HG03108 (cell line): ENCODE data around the gene NHSL1.

Experiments
- ATAC-seq: cut with Tn5 transposase; IDR thresholded peaks from one replicate; pipeline ENCODE4 v1.9.1; 2021; ENCODE audit warnings: moderate library complexity; ENCODE audit not compliant: unreplicated experiment

Gene NHSL1

DNA sequence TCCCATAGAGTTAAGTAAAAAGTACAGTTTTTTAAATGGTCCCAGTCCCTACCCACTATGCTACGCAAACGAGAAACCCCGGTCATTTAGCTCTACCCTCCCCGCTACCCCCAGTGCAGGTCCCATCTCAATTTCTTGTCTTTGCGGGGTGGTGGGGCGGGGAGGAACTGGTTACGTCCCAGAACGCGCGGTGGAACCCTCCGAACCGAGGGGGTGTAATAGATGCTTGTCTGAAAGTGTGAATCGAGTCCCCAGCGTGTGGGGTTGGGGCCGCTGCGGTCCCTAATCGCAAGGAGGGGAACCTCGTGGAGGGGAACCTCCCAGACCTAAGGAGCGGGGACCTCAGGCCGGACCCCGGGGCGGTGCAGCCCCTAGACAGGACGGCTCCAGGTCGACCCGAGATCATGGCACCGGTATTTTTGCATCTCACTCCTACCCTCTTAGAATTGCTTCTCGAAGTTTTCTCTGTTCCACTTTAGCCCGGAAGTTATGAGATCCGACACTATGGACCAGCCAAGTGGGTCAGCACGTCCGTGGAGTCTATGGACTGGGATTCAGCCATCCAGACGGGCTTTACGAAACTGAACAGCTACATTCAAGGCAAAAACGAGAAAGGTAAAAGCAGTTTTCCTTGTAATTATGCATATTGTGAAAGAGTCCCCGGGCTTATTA is 94.5 kb downstream of the NHSL1 start:
- ATAC-seq, result no peak

DNA sequence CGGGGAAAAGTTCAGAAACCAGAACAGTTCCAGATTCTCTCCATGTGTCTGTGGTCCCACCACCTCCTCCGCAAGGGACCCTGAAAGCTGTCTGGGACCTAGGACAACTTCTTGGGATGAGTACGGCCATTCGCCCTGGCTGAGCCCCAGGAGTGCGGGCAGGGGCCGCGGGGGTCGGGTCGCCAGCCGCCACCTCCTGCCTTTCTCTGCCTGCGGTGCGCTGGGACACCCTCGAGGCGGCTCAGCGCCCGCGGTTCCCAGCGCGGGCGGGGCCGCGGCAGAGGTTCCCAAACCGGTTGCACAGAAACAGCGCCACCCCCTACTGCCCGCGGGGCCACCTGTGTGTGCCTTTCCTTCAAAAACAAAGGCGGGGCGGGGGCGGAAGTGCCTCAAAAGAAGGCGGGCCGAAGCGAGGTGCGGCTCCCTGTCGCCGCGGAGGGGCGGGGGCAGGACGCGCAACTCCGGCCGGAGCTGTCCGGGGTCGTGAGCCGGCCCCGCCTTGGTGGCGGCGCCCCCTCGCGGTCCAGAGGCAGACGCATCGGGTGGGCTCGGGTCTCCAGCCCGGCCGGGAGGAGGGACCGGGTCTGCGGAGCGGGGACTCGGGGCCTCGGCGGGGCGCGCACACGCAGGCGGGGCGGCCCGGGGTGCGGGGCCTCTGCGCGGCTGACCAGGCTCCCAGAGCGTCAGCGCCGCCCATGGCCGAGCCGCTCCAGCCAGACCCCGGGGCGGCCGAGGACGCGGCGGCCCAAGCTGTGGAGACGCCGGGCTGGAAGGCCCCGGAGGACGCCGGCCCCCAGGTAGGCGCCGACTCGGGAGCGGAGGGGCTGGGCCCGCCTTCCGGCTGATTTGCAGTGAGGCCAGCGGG is 95.3 kb downstream of the NHSL1 start, which contains the start of gene HEBP2:
HEBP2 (plus strand) TSS at position 423 of the 865 bp plus-strand sequence; CDS start at position 696, 273 bp downstream.
- ATAC-seq, result peak; percentile 95

DNA sequence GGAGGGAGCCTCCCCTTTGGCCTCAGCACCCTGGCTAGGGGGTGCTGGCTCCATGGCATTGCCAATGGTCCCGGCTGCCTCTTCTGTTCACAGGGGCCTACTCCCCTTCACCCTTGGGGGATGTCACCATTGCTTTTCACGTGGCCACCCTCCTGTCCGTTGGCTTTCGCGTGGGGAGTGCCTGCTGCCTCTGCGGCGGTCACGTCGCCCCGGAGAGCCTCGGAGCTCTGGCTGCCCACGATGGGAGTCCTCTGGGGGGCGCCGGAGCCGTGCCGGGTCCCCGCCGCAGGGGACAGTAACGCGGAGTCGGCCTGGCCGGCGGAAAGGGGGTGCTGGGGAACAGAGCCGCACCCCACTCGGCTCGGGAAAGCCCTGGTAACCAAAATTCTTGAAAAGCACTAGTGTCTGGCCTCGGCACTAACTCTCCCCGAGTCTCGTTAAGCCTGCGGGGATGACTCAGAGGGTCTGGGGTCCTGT is 95.9 kb downstream of the NHSL1 start:
- no peak for ATAC-seq

DNA sequence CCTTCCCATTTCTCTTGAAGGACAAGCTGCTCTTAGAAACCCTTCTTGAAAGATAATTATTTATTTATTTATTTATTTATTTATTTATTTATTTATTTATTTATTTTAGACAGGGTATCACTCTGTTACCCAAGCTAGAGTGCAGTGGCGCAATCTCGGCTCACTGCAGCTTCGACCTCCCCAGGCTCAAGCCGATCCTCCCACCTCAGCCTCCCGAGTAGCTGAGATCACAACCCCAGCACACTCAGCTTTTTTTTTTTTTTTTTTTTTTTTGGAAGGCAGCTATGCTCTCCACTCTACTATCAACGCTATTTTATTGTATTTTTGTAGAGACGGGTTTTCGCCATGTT is 96.5 kb downstream of the NHSL1 start:
- ATAC-seq, result no peak

DNA sequence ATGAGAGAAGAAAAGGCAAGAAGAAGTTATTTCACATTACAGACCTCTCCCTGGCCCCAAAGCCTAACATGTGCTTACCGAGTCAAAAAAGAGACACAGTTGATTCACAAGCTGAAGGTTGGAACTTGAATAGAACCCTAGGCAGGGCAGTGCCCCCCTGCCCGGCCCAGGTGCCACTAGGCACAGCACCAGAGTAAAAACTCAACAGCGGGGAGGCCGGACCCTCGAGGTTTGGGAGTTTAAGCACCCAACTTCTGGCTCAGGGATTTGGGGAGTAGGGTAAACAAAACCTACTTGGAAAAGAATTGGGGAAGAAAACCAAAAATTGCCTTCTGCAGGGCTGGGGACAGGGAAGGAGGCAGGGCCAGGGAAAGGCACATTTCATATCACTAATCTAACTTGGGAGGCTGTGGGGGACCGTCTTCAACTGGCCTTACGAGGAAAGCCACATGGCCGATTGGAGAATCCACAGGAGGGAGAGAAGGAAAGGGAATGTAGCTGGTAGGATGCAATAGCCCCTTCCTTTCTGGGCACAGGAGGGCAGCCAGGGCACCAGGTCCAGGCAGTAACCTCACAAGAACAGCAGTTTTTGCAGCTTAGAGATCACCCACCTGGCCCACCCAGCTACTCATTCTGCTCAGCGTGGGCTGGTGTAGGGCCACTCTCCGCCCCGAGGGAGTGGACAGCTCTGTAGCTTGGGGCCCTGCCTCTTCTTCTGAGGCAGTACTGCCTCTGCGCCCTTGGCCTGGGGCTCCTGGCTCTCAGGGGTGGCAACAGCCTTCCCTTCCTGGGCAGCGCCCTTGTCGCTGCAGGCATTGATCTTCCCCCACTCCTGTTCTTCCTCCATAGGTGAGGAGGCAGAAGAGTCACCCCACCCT is 97.1 kb downstream of the NHSL1 start:
- no peak for ATAC-seq

DNA sequence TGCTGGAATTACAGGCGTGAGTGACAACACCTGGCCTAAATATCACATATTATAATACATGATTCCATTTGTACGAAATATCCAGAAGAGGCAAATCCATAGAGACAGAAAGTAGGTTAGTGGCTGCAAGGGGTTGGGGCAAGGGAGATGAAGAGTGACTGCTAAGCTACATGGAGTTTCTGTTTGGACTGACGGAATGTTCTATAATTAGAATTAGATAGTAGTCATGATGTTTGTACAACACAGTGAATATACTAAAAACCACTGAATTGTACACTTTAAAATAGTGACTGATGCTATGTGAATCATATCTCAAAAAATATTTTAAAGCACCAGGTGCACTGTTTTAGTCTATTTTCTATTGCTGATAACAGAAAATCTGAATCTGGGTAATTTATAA is 99.0 kb downstream of the NHSL1 start:
- ATAC-seq, result no peak

DNA sequence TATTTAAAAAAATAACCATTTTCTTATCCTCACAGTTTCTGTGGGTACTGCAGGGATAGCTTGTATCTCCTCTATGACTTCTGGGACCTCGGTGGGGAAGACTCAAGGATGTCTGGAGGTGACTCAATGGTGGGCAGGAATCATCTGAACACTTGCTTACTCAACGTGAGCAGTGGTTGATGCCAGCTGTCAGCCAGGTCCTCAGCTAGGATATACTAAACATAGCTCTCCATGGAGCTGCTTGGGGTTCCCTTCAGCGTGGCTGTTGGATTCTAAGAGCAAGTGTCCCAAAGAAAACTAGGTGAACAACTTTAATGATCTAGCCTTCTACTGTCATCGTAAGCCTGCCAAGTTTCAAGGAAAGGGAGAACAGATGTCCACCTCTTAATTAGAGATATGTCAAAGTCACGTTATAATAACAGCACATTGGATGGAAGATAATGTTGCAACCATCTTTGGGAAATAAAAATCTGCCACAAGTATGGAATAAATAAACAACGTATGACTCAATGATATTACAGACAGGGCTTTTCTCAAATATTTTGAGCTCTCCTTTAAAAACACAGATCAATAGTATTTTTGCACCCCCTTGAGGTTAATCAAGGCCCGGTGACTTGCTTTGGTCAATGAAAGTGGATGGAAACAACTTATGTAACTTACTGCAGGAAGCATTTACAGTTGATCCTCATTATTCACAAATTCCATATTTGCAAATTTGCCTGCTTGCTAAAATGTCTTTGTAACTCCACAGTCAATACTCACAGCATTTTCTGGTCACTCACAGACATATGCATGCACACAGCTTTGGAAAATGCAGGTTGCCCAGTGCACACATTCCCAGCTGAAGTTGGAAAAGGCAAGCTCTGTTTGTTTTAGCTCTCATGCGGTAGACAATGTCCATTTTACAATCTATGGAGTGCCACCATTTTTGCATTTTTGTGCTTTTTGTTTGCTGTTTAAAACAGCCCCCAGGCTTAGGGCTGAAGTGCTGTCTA is 101.9 kb downstream of the NHSL1 start:
- no peak for ATAC-seq

DNA sequence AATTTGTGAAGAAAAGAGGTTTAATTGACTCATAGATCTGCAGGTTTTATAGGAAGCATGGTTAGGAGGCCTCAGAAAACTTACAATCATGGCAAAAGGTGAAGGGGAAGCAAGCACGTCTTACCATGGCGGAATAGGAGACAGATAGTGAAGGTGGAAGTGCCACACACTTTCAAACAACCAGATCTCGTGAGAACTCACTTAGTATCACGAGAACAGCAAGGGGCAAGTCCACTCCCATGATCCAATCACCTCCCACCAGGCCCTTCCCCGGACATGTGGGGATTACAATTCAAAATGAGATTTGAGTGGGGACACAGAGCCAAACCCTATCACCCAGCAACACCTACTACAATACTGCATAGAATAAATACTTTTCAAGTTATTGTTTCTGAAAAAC is 102.6 kb downstream of the NHSL1 start:
- no peak for ATAC-seq

DNA sequence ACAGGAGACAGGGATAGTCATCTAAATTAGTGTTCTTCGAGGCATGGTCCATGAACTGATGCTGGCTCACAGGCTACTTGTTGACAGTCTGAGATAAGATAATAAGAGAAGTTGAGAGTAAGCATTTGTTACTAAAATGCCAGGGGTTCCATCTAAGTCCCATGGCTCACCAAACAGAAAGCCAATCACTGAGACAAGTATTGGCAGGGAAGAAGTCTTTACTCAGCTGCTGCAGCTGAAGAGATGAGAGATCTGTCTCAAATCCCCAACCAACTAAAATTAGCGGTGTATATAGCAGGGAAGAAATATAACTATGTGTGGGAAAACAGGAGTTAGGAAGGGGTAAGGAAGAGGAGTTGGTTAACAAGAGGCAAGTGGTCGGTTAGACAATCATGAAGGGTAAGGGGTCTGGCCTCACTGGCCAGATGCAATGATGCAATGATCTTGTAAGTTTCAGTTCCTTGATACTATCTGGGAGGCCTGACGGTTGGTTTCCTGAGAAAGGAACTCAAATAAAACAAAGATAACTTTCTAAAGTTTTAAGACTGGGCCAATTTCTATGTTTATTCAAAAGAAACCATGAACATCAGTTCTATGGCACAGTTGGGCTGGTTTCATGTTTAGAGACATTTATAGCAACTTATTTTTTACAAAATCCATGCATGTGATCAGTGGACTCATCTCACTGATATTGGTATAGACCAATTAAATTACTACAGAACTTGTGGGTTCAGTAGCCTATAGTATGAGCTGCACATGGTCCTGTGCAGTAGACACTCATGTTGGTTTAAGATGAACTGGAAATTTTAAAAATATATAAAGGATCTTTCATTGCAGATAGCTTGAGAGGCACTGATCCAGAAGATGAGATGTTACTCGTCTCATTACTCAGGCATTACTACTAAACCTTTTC is 105.2 kb downstream of the NHSL1 start:
- peak; percentile 54 for ATAC-seq

DNA sequence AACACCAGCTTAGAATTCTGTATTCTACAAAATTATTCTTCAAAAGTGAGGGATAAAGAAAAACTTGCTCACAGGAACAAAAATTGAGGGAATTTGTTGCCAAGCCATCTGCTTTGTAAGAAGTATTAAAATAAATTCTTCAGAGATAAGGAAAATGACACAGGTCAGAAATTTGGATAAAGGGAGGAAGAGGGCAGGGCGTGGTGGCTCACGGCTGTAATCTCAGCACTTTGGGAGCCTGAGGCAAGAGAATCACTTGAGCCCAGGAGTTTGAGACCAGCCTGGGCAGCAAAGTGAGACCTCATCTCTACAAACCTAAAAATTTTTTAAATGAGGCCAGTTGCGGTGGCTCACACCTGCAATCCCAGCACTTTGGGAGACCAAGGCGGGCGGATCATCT is 109.7 kb downstream of the NHSL1 start:
- ATAC-seq, result no peak

DNA sequence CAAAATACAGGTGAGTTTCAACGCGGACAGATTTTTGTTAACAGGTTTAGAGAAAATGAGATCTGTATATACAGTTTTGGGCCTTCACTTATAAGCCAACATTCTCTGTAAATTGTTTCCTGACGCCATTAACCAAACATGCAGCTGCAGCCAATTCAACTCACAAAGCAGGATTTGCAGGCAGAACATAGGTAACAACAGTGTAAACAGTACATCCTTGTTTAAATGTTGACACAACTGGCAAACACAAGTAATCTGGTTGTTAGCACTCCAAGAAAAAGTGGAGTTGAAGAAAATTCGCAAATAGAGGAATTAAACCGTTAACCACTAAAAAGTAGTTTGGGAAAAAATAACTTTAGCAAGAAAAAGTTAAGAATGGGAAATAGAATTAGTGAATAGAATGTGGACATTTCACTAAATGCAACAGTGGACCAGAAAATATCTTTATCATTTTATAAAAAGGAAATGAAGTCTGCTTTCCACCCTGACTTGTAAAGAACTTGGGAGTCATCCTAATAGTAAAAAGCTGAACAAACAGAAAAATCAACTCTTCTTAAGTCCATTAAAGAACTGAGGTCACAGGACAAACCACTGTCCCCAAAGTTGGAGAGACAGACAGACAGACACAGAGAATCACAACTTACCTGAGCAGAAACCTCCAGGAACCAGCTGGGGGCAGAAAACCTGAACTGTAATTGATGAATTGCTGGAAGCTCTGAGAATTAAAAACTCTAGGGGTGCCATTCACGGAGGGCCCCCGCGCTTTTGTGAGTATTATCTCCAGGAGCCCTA is 111.5 kb downstream of the NHSL1 start:
- no peak for ATAC-seq

DNA sequence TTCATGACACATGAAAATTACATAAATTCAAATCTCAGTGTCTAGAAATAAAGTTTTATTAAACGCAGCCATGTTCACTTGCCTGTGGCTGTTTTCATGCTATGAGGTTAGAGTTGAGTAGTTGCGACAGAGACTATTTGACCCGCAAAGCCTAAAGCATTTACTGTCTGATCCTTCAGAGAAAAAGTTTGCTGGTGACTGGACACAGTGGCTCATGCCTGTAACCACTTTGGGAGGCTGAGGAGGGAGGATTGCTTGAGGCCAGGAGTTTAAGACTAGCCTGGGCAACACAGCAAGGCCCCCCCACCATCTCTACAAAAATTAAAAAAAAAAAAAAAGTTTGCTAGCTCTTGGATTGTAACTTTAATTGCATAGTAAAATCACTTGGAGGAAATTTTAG is 112.4 kb downstream of the NHSL1 start:
- no peak for ATAC-seq

DNA sequence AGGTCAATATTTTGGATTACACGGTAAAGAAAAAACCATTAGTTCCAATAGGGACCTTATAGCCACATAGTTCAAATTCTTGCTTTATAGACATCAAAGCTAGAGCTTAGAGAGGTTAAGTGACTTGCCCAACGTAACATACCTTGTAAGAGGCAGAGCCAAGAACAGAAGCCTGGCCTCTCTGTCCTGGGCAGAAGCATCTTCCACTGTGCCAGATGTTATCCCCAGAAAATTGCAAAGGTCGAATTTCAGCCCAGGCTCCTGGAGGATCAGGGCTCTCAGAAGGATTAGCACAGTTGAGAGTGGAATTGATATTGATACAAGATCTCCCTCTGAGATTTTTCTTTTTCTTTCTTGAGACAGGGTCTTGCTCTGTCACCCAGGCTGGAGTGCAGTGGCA is 115.5 kb downstream of the NHSL1 start:
- no peak for ATAC-seq

DNA sequence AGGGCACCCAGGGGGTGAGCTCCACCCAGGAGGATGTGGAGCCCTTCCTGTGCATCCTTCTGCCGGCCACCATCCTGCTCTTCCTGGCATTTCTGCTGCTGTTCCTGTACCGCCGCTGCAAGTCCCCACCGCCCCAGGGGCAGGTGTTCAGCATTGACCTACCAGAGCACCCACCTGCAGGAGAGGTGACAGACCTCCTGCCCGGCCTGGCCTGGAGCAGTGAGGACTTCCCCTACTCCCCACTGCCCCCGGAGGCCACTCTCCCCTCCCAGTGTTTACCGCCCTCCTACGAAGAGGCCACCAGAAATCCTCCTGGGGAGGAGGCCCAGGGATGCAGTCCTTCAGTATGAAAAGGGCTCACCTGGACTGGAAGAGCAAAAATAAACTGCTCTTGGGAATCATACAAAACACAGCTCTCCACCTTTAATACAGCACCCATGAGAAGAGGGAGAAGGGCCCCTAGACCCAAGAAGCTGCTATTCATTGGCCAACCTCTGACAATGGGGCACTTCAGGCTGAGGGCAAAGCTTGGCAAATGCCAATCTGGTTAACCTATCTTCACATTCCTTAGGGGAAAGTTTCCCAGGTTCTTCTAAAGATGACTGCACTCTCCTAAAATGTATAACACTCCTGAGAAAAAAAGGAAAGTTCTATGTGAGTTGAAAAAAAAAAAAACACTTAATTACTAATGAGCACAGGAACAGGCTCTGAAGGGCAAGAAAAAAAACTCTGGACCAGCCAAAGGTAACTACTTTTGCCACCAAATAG is 116.6 kb downstream of the NHSL1 start:
- no peak for ATAC-seq

DNA sequence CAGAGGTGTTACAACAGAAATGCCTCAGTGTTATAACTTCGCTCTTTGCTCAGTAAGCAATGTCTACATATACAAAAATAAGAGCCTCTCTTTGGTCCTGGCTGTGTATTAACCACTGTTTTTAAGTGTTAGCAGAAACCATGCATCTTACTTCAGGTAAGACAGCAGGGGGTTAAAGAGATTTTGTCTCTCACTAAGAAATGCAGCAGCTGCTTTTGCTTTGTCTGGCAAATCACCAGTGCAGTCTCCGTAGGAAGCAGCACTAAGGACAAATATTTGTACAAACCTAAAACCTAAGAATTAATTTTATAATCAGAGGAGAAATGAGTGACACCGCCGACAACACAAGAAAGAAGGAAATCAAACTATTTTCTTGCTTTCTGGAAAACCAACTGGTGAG is 120.8 kb downstream of the NHSL1 start:
- no peak for ATAC-seq

DNA sequence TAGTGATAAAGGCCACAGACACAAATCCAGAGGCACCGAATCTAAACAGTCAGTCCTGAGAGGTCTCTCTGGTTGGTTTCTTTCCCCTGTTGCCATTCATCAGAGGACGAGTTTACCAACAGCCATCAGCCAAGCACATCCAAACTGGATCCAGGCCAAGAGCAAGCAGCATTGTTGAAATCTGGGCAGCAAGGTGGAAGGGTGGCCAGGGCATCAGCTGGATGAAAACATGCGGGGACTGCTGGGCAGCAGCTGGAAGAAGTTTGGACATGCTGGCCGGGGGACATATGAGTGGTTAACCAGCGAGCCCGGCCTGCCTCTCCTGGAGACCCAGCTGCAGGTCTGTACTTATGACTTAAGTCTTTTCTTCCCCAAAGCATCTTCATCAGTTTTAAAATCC is 121.5 kb downstream of the NHSL1 start, which contains the start of gene SMIM28:
SMIM28 (plus strand) TSS at position 62 of the 400 bp plus-strand sequence; CDS start at position 230, 168 bp downstream.
- no peak for ATAC-seq

DNA sequence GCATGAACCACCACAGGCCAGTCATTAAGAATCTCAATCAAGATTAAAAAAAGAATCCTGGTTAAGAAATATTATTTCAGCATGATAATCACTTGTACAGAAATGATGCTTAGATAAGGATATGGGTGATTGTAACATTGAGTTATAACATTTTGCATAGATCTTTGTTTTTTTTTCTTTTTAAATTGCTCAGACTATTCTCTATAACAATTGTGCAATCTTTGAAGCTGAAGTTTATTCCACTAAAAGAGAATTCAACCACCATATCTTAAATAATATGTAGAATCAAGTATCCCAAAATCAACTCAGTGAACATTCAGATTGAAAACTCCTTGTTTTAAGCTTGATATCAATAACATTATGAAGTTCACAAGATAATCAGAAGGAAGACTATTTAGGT is 122.3 kb downstream of the NHSL1 start:
- ATAC-seq, result no peak
